Measurements from ENCODE around the gene ARL6IP4.

- no peak for TF ChIP-seq CTCF (IDR thresholded peaks at IDR 0.05; ENCODE audit: insufficient read depth, low read length, poor library complexity, severe bottlenecking)
- TF ChIP-seq EZH2phosphoT487 (conservative IDR thresholded peaks at IDR 0.05; ENCODE audit: low read length), result no peak
Observed at GRCh38 chr12:123013185-123014095, 33.0 kb downstream of the ARL6IP4 start.
